ENCODE measurements around the gene KYAT1. TPM values are rescaled to one million over a fixed set of nuclear protein-coding genes. Genes with fewer than 3 reads are reported as not detected.
"Not testable (repeated sequence)": the region's sequence is repeated elsewhere in the genome, so short reads cannot be mapped to it uniquely, and the experiment has no call there.

Gene KYAT1
- total RNA-seq, 1 donor from 2014 or later: 15.7 TPM

DNA sequence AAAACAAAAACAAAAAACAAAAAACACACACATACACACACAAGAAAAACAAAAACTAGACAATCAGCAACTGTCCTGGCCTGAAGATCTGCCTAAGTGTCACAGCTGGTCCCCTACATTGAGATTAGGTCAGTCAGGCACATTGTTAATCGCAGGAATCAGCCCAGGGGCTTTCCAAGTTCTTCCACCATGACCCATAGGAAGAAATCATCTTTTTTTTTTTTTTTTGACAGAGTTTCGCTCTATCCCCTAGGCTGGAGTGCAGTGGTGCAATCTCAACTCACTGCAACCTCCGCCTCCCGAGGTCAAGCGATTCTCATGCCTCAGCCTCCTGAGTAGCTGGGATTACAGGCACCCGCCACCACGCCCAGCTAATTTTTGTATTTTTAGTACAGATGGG is 38.6 kb downstream of the KYAT1 start:
- intact Hi-C loops (cut with micrococcal nuclease): not testable (repeated sequence)

GRCh38 chr9:128841694-128842492 is 39.9 kb downstream of the KYAT1 start:
- intact Hi-C loops (cut with micrococcal nuclease): no loop called here

DNA sequence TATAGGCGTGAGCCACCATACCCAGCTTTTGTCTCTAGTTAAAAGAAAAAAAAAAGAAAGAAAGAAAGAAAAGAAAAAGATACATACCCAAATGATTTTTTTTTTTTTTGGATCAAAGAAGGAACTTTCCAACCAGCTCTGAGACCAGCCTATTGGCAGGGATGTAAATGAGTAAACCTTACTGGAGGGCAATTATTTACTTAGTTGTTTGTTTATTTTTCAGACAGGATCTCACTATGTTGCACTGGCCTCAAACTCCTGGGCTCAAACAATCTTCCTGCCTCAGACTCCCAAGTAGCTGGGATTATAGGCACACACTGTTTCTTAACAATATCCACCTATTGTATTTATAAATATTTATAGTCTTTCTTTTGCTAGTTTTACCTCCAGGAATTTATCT is 41.2 kb downstream of the KYAT1 start:
- intact Hi-C loops (cut with micrococcal nuclease): no loop called here

GRCh38 chr9:128838338-128838737 is 43.4 kb downstream of the KYAT1 start:
- intact Hi-C loops (cut with micrococcal nuclease): no loop called here

GRCh38 chr9:128836509-128837145 is 45.1 kb downstream of the KYAT1 start:
- intact Hi-C loops (cut with micrococcal nuclease): no loop called here

- intact Hi-C loops (cut with micrococcal nuclease): no loop called here
Observed at GRCh38 chr9:128835246-128836210, 46.2 kb downstream of the KYAT1 start.

- intact Hi-C loops (cut with micrococcal nuclease): no loop called here
Observed at GRCh38 chr9:128833696-128834095, 48.1 kb downstream of the KYAT1 start.

DNA sequence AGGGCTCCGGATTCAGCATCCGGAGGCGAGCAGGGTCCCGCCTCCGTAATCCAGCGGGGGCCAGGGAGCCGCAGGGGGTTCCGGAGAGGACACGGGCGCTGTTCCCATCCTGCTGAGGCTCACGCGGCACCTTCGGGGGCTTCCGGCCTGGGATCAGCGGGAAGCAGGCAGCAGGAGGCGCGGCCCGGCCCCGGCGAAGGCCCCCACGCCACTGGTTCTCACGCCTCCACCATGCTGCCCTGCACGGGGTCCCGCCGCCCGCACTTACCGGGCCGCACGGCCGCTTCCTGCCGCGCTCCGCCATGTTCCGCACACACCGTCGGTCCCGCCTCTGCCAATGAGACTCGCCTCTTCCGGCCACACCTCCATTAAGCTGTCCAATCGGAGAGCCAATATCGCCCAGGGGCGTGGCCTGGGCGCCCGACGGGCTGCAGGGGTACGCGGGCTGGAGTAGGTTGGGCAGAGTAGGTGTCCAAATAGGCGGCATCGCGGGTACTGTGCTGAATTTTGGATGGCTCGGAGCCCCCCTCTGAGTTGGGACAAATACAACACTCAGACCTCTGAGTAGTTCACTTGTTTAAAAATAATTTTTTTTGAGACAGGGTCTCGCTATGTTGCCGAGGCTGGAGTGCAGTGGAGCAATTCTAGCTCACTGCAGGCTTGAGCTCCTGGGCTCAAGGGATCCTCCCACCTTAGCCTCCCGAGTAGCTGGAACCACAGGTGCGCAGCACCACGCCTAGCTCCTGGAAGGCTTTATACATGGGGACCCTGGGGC is 52.1 kb downstream of the KYAT1 start, which contains the start of gene SPOUT1:
TSS of gene SPOUT1 (minus strand) at position 318 of the 775 bp plus-strand sequence. CDS start at position 304, 14 bp downstream.
- intact Hi-C loops (cut with micrococcal nuclease): loop anchor here (1.0 to 5.0 kb wide), 3 partner anchors 11 to 118 kb away; partner anchors contain the start of genes DOLK, ENDOG, KYAT1 and LRRC8A

DNA sequence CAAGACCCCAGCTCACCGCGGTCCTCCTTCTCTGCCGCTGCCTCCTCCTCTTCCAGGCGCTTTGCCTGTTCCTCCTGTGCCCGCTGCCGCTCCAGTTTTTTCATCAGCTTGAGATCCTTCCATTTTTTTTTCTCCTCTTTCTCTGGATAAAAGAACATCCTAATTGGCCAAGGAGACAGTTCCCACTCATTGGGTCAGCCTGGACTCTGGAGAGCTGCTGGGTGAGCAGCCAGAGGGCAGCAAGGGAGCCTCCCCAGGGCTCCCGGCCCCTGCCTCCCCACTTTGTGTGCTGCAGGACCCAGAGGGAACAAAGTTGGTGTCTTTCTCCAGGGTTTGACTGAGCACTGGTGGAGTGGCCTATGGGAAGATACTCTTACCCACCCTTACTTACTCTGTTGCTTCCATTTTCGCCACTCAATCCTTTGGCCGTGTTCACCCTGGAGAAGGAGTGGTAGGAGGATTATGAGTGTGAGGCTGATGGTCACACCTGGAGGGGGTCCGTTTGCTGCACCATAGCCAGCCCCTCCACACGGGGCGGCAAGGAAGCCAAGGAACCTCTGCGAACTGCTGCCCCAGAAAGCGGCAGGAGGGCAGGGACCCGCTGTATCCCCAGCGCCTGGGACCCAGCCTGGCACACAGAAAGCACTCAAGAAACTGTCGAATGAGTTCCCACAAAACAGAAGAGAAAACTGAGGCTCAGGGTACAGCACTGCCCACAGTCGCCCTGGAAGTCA is 52.9 kb downstream of the KYAT1 start:
- intact Hi-C loops (cut with micrococcal nuclease): loop anchor here (1.0 to 5.0 kb wide), 3 partner anchors 11 to 118 kb away; partner anchors contain the start of genes DOLK, ENDOG, KYAT1 and LRRC8A

DNA sequence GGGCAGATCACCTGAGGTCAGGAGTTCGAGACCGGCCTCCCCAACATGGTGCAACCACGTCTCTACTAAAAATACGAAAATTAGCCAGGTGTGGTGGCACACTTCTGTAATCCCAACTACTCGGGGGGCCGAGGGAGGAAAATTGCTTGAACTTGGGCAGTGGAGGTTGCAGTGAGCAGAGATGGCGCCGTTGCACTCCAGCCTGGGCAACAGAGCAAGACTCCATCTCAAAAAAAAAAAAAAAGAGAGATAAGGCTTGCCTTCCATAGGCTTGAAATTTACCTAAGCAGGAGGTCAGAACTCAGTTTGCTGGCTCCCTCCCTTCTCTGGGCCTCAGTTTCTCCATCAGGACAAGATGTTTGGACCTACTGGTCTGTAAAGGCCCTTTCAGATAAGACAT is 53.5 kb downstream of the KYAT1 start:
- intact Hi-C loops (cut with micrococcal nuclease): loop anchor here (5.0 kb wide), 1 partner anchor 54 kb away; the partner anchor contains the start of genes KYAT1 and LRRC8A

DNA sequence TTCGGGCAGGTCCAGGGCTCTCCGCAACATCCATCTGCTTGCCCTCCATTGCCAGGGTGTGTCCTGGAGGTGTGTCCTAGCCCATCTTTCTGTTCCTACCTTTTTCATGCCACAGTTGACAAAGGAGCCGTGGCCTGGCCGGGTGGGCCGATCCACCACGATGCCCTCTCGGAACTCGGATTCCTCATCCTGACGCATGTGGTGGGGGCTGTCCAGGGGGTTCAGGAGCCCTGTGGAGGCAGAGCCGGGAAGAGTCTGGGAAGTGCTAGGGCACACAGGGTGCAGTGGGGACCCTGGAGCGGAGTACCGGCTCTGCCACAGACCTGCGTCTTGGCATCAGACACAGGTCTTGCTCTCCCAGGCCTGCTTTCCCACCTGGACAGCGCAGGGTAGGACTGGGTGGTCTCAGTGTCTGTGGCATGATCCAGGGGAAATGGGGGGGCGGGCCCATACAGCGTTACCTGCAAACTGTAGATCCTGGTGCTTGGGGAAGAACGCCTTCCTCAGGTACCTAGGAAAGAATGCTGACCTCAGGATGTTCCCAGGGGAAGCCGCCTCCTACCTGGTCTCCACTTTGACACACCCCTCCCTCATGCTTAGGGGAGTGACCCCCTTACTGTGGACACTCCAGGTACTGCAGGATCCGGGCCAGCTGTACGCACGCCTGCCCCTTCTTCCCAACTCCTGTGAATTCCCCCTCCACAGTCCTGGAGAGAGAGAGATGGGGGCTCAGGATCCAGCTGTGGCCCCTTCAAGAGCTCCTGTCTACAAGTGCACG is 55.6 kb downstream of the KYAT1 start:
- intact Hi-C loops (cut with micrococcal nuclease): loop anchor here (5.0 kb wide), 1 partner anchor 56 kb away; the partner anchor contains the start of genes KYAT1 and LRRC8A

DNA sequence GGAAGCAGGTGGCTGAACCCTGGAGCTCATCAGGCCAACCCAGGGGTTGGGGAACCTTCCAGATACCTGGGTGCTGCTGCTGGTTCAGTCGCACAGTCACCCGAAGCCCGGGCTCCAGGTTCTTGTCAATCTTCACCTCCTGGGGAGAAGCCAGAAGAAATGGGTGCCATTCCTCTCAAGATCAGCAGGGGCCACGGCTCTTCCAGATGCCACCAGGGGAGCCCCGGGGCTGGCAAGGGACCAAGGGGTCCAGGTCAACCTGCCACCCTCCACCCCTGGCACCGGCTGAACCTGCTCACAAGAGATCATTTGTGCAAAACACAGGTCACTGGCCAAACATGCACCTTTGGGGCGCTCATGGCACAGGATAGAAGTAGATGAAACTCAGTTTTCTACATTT is 56.8 kb downstream of the KYAT1 start:
- intact Hi-C loops (cut with micrococcal nuclease): loop anchor here (5.0 kb wide), 1 partner anchor 57 kb away; the partner anchor contains the start of genes KYAT1 and LRRC8A

DNA sequence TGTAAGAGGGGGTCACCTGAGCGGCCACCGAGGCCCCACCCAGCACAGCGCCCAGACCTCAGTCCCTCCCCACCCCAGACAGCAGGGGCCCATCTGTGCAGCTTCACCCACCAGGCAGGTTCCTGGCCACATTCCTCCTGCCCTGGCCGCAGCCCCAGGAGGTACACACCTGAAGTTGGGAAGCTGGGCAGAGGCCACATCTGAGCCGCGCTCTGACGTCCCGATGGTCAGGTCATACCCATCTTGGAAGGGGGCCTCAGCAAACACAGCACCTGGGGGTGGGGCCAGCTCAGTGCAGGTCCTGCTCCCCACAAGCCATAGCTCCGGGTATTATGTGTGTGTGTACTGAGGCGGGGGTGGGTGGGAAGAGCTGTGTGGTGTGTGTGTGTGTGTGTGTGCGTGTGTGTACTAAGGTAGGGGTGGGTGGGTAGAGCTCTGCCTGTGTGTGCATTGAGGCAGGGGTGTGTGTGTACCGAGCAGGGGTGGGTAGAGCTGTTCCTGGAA is 57.8 kb downstream of the KYAT1 start:
- intact Hi-C loops (cut with micrococcal nuclease): no loop called here

- intact Hi-C loops (cut with micrococcal nuclease): no loop called here
Observed at GRCh38 chr9:128823362-128823902, 58.3 kb downstream of the KYAT1 start.

GRCh38 chr9:128822407-128823042 is 59.2 kb downstream of the KYAT1 start:
- intact Hi-C loops (cut with micrococcal nuclease): no loop called here

DNA sequence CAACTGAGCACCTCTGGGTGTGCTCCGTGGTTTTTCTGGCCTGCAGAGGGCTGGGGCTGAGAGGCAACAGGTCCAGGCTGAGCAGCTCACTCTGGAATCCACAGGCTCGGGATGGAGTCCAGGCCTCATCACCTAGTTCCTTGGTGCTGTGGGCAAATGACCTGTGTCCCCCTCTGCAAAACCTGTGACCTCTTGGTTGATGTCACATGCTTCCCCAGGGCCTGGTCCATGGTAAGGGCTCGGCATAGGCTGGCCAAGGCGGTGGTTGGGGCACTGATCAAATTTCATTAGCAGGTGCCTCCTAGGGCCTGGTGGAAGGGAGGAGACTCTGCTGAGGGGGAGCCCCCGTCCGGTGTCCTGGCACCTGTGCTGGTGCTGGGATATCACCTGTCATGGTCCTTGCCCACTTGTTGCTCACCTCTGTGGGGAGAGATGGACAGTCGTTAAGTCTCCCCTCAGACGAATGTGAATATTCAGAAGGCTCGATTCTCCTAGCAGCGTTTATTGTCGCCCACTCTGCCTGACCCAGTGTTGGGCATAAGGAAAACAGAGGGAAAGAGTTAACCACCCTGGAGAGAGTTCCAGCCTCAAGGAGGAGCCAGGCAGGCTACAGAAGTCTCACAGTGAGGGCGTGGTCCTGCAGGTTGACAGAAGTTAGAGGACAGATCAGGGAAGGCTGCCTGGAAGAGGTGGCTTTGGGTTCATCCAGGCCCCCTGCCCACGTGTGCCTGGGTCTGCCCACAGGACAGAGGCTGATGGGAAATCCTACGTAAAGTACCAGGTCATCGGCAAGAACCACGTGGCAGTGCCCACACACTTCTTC is 60.0 kb downstream of the KYAT1 start:
- intact Hi-C loops (cut with micrococcal nuclease): no loop called here

Measured in T-helper 2 cell treated with Interferon-gamma antibody and Interleukin-4, amounts not matched to agents 100 ng/mL and 5 ng/mL, for 36 hours (primary cell).